Mesothelial cell of epicardium (in vitro differentiated cells): ENCODE data around the gene SYNE1. TPM values are rescaled to one million over a fixed set of nuclear protein-coding genes. Genes with fewer than 3 reads are reported as not detected.
"Not testable (repeated sequence)": the region's sequence is repeated elsewhere in the genome, so short reads cannot be mapped to it uniquely, and the experiment has no call there.

Experiments
- DNase-seq, 2 experiments: peaks; one replicate each; pipeline ENCODE4 v3.0.0; 2021; ENCODE audit warnings: low spot score in 2 of 2; ENCODE audit not compliant: unreplicated experiment in 2 of 2
- H3K27ac Mint-ChIP-seq: 2 replicates; pipeline ENCODE4 v1.8.0; 2021; ENCODE audit warnings: mixed read lengths
- H3K27me3 Mint-ChIP-seq: 2 replicates; pipeline ENCODE4 v1.8.0; 2021; ENCODE audit warnings: low read depth, mixed read lengths
- H3K36me3 Mint-ChIP-seq: 2 replicates; pipeline ENCODE4 v1.8.0; 2021; ENCODE audit warnings: mixed read lengths
- H3K4me1 Mint-ChIP-seq: 2 replicates; pipeline ENCODE4 v1.8.0; 2021; ENCODE audit warnings: mixed read lengths
- H3K4me3 Mint-ChIP-seq: 2 replicates; pipeline ENCODE4 v1.8.0; 2021; ENCODE audit warnings: mild to moderate bottlenecking, moderate library complexity, mixed read lengths
- H3K9me3 Mint-ChIP-seq: 2 replicates; pipeline ENCODE4 v1.8.0; 2021; ENCODE audit warnings: mixed read lengths
- CTCF ChIP-seq: fragments of 200-600 bp; sonication (generic); IDR thresholded peaks from one replicate; pipeline ENCODE4 v1.5.0; 2021; ENCODE audit warnings: antibody characterized with exemption; ENCODE audit not compliant: unreplicated experiment
- total RNA-seq: library from RNA; stranded (reverse); gene quantifications from 3 replicates; pipeline ENCODE4 v1.2.1, GENCODE V29; 2021

Gene SYNE1
- total RNA-seq, 1 donor from 2014 or later = 60.5 TPM

- no peaks in the 10 kb centered on the region for H3K4me1 Mint-ChIP-seq
- H3K9me3 Mint-ChIP-seq = no peaks in the 10 kb centered on the region
These were observed 133.6 kb downstream of the SYNE1 start for GRCh38 chr6:152503546-152503945.

DNA sequence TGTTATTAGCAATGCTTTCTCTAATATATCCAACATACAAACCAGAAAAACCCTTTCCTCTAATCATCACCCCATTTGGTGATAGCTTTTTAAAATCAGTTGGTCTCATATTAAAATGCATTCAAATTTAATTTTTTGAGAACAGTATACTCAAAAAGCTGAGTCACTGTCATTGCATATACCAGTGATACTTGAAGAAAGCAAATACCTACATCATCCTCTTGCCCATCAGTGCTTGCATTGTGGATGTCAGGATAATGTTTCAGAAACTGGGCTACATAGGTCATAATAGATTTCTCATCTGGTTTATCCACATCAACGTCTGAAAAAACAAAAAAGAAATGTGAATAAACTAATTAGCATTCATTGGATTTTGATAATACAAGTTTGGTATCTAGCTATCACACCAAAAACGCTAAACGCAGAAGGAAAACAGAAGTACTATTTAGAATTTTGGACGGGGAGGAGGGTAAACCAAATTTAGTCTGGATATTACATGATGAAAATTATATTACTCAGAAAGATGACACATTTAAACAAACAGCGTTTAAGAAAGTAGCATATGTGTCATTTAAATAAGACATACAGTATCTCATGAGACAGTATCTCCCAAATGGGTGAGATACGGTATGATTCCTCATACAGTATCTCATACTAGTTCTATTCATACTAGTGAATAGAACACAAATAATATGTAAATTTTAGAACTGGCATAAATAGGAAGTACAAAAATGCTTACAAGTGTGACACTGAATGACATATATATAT is 134.6 kb downstream of the SYNE1 start:
- H3K27me3 Mint-ChIP-seq = no peaks in the 10 kb centered on the region

More at GRCh38 chr6:152503546-152503945, 133.6 kb downstream of the SYNE1 start:
- no peak overlapping the region for H3K27ac Mint-ChIP-seq
- no peak for TF ChIP-seq CTCF
- H3K36me3 Mint-ChIP-seq = no peaks in the 10 kb centered on the region
- H3K4me3 Mint-ChIP-seq = no peak overlapping the region
- no peaks in the 10 kb centered on the region for H3K27me3 Mint-ChIP-seq
- no peak for DNase-seq

DNA sequence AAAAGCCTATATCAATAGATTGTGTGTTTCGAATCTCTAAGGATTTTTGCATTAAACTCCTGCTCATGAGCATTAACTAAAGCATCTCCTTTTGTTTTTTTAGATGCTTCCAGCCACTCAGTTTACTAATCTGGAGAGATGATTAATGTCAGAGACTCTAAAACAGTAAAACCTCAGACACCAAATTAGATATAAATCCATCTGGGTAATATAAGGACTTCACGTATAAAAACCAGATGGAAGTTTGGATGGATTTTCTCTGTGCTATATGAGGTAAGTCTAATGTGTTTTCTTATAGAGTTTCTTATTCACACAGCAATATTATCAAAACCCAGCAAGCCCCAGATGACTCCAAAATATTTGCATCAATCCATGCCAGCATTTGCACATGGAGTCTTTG is 137.2 kb downstream of the SYNE1 start:
- no peak for DNase-seq
- Mint-ChIP-seq H3K27ac (no peak overlapping the region), H3K4me1 (no peaks in the 10 kb centered on the region), H3K9me3 (no peaks in the 10 kb centered on the region), H3K4me3 (no peak overlapping the region), H3K27me3 (no peaks in the 10 kb centered on the region), H3K36me3 (no peaks in the 10 kb centered on the region)
- no peak for TF ChIP-seq CTCF

More for the DNA sequence above, 134.6 kb downstream of the SYNE1 start:
- H3K9me3 Mint-ChIP-seq = no peaks in the 10 kb centered on the region
- no peaks in the 10 kb centered on the region for H3K4me1 Mint-ChIP-seq
- no peak for TF ChIP-seq CTCF
- H3K27ac Mint-ChIP-seq = no peak overlapping the region
- DNase-seq = no peak
- H3K36me3 Mint-ChIP-seq = no peaks in the 10 kb centered on the region
- no peak overlapping the region for H3K4me3 Mint-ChIP-seq

GRCh38 chr6:152496731-152497130 is 140.4 kb downstream of the SYNE1 start:
- H3K9me3 Mint-ChIP-seq = no peaks in the 10 kb centered on the region
- no peak for DNase-seq
- no peak overlapping the region for H3K27ac Mint-ChIP-seq
- H3K4me1 Mint-ChIP-seq = no peaks in the 10 kb centered on the region
- no peak overlapping the region for H3K4me3 Mint-ChIP-seq
- H3K27me3 Mint-ChIP-seq = no peaks in the 10 kb centered on the region
- H3K36me3 Mint-ChIP-seq = no peaks in the 10 kb centered on the region
- no peak for TF ChIP-seq CTCF

- H3K9me3 Mint-ChIP-seq, H3K4me1 Mint-ChIP-seq, H3K36me3 Mint-ChIP-seq, H3K27me3 Mint-ChIP-seq, DNase-seq, H3K27ac Mint-ChIP-seq, H3K4me3 Mint-ChIP-seq: not testable (repeated sequence)
These were observed 141.7 kb downstream of the SYNE1 start for GRCh38 chr6:152495456-152495855.

GRCh38 chr6:152492281-152492680 is 144.9 kb downstream of the SYNE1 start:
- not testable (repeated sequence) for H3K4me3 Mint-ChIP-seq, DNase-seq, H3K27ac Mint-ChIP-seq, H3K27me3 Mint-ChIP-seq, H3K9me3 Mint-ChIP-seq, H3K4me1 Mint-ChIP-seq, H3K36me3 Mint-ChIP-seq

- H3K27me3 Mint-ChIP-seq, H3K4me1 Mint-ChIP-seq, H3K27ac Mint-ChIP-seq, H3K4me3 Mint-ChIP-seq, H3K36me3 Mint-ChIP-seq, H3K9me3 Mint-ChIP-seq, DNase-seq: not testable (repeated sequence)
These were observed 145.7 kb downstream of the SYNE1 start for GRCh38 chr6:152491501-152491900.

DNA sequence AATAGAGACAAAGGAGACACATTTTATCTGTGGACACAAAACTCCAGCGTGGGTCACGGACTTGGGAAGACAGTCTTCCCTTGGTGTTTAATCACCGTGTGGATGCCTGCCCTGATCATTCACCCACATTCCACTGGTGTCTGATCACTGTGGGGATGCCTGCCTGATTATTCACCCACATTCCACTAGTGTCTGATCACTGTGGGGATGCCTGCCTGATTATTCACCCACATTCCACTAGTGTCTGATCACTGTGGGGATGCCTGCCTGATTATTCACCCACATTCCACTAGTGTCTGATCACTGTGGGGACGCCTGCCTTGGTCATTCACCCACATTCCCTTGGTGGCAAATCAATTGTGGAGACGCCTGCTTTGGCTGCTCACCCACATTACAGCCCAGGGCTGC is 146.2 kb downstream of the SYNE1 start:
- H3K9me3 Mint-ChIP-seq, DNase-seq, H3K27ac Mint-ChIP-seq, H3K4me3 Mint-ChIP-seq, H3K4me1 Mint-ChIP-seq, H3K27me3 Mint-ChIP-seq, H3K36me3 Mint-ChIP-seq: not testable (repeated sequence)
